ENCODE measurements around the gene BTBD9.

GRCh38 chr6:38404355-38404754 is 235.4 kb downstream of the BTBD9 start:
- TF ChIP-seq, protein P1, sequence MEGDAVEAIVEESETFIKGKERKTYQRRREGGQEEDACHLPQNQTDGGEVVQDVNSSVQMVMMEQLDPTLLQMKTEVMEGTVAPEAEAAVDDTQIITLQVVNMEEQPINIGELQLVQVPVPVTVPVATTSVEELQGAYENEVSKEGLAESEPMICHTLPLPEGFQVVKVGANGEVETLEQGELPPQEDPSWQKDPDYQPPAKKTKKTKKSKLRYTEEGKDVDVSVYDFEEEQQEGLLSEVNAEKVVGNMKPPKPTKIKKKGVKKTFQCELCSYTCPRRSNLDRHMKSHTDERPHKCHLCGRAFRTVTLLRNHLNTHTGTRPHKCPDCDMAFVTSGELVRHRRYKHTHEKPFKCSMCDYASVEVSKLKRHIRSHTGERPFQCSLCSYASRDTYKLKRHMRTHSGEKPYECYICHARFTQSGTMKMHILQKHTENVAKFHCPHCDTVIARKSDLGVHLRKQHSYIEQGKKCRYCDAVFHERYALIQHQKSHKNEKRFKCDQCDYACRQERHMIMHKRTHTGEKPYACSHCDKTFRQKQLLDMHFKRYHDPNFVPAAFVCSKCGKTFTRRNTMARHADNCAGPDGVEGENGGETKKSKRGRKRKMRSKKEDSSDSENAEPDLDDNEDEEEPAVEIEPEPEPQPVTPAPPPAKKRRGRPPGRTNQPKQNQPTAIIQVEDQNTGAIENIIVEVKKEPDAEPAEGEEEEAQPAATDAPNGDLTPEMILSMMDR (IDR thresholded peaks at IDR 0.05 in 4 of 5, conservative IDR thresholded peaks at IDR 0.05 in 1 of 5), result no peak
- TF ChIP-seq POLR2A (IDR thresholded peaks at IDR 0.05), result no peak
